HCT116 (cell line): ENCODE results near the gene LIPI. TPM values are rescaled to one million over a fixed set of nuclear protein-coding genes. Genes with fewer than 3 reads are reported as not detected.

Experiments
- ATAC-seq: fragments of 200-7000 bp; cut with Tn5 transposase; 2 replicates; pipeline ENCODE4 v1.9.1; 2020; ENCODE audit warnings: mild to moderate bottlenecking, moderate library complexity
- BruUV-seq: library from RNA; stranded (reverse); fragments of 400-500 nt; replicated peaks from 2 replicates; lab custom pipeline; 2021; lab: Mats Ljungman, UMichigan
- CTCF ChIA-PET: fragments of 300-600 bp; sonication (Branson Sonifier 250); formaldehyde crosslinking; loops from one replicate; lab custom pipeline; 2021; ENCODE audit warnings: antibody characterized with exemption; lab: Charles Lee
- POLR2A ChIA-PET: fragments of 300-600, 350-600 bp; sonication (Branson Sonifier 250); formaldehyde crosslinking; loops from one replicate; lab custom pipeline; 2021; ENCODE audit warnings: antibody characterized with exemption; lab: Charles Lee
- RAD21 ChIA-PET, 2 experiments: fragments of 300-600 bp; sonication (Branson Sonifier 250); formaldehyde crosslinking; loops; one replicate each; lab custom pipeline; 2023; ENCODE audit warnings: low total read pairs in 2 of 2; ENCODE audit not compliant: uncharacterized antibody in 2 of 2, unreplicated experiment in 2 of 2, low non-redundant PET in 1 of 2; lab: Charles Lee
- DNase-seq: peaks from one replicate; pipeline ENCODE4 v3.0.0-alpha.2; 2010; ENCODE audit warnings: low read depth, low spot score
- H2AFZ ChIP-seq: fragments of 200-600 bp; shearing (Covaris generic), sonication (generic); 2 replicates; pipeline ENCODE4 v1.6.1; 2017; ENCODE audit warnings: low read depth, mixed run types, mixed read lengths, antibody characterized with exemption, low read length; ENCODE audit not compliant: poor library complexity, severe bottlenecking
- H3K27ac ChIP-seq: 2 replicates; pipeline ENCODE4 v1.5.1; 2012; ENCODE audit warnings: low read depth, low read length
- H3K27me3 ChIP-seq: fragments of 200-600 bp; sonication (generic); 2 replicates; pipeline ENCODE4 v1.6.1; 2016; ENCODE audit warnings: mixed run types, low read length, mixed read lengths; ENCODE audit not compliant: insufficient read depth
- H3K36me3 ChIP-seq, 2 experiments: fragments of 200-500 bp in 1 of 2; fragments of 200-600 bp in 1 of 2; sonication (Bioruptor generic) in 1 of 2; sonication (generic) in 1 of 2; 2 replicates each; pipeline versions ENCODE4 v1.5.1 to v1.6.1; 2014 to 2016; ENCODE audit warnings: low read length in 2 of 2, inconsistent platforms in 1 of 2, mixed read lengths in 1 of 2, mixed run types in 1 of 2; ENCODE audit not compliant: insufficient read depth in 2 of 2, control insufficient read depth in 1 of 2
- H3K4me1 ChIP-seq, 2 experiments: fragments of 200-600 bp in 1 of 2; sonication (generic) in 1 of 2; 2 replicates each; pipeline versions ENCODE4 v1.5.1 to v1.6.1; 2012 to 2017; ENCODE audit warnings: low read length in 2 of 2, inconsistent platforms in 1 of 2, mild to moderate bottlenecking in 1 of 2, mixed read lengths in 1 of 2, mixed run types in 1 of 2, moderate library complexity in 1 of 2; ENCODE audit not compliant: insufficient read depth in 2 of 2, control insufficient read depth in 1 of 2
- H3K4me2 ChIP-seq: fragments of 200-600 bp; sonication (generic); 2 replicates; pipeline ENCODE4 v1.6.1; 2017; ENCODE audit warnings: mixed run types, low read length, mixed read lengths
- H3K4me3 ChIP-seq, 2 experiments: fragments of 200-600 bp in 1 of 2; sonication (generic) in 1 of 2; replicated peaks in 1 of 2; 2 replicates each; pipeline ENCODE4 v1.5.1; 2011 to 2016; ENCODE audit warnings: low read length in 2 of 2, control low read depth in 1 of 2, low read depth in 1 of 2, mild to moderate bottlenecking in 1 of 2, mixed read lengths in 1 of 2, mixed run types in 1 of 2
- H3K79me2 ChIP-seq: fragments of 200-600 bp; sonication (generic); 2 replicates; pipeline ENCODE4 v1.6.1; 2017; ENCODE audit warnings: mild to moderate bottlenecking, mixed run types, low read length, moderate library complexity, mixed read lengths; ENCODE audit not compliant: insufficient read depth
- H3K9ac ChIP-seq: fragments of 200-600 bp; sonication (generic); 2 replicates; pipeline ENCODE4 v1.6.1; 2016; ENCODE audit warnings: low read length, mixed read lengths
- H3K9me2 ChIP-seq: fragments of 200-600 bp; sonication (generic), shearing (Covaris generic); 2 replicates; pipeline ENCODE4 v1.6.1; 2017; ENCODE audit warnings: mixed run types, mild to moderate bottlenecking, moderate library complexity; ENCODE audit not compliant: insufficient read depth
- H3K9me3 ChIP-seq, 2 experiments: fragments of 200-500 bp in 1 of 2; fragments of 200-600 bp in 1 of 2; sonication (Bioruptor generic) in 1 of 2; sonication (generic) in 1 of 2; 2 replicates each; pipeline ENCODE4 v1.6.1; 2014 to 2017; ENCODE audit warnings: low read length in 2 of 2, mixed read lengths in 2 of 2, inconsistent platforms in 1 of 2, low read depth in 1 of 2, mild to moderate bottlenecking in 1 of 2, mixed run types in 1 of 2, moderate library complexity in 1 of 2; ENCODE audit not compliant: control insufficient read depth in 1 of 2, insufficient read depth in 1 of 2
- H4K20me1 ChIP-seq: fragments of 200-600 bp; sonication (generic), shearing (Covaris generic); 2 replicates; pipeline ENCODE4 v1.6.1; 2017; ENCODE audit warnings: mixed run types, mild to moderate bottlenecking, moderate library complexity; ENCODE audit not compliant: insufficient read depth
- CBX3 ChIP-seq: IDR thresholded peaks from 2 replicates; pipeline ENCODE4 v1.6.1; 2012; ENCODE audit warnings: low read depth
- ELF1 ChIP-seq: IDR thresholded peaks from 2 replicates; pipeline ENCODE4 v1.6.1; 2012; ENCODE audit warnings: low read depth, borderline replicate concordance
- EZH2 ChIP-seq: fragments of 200-600 bp; sonication (generic); IDR thresholded peaks from 2 replicates; pipeline ENCODE4 v1.6.1; 2017; ENCODE audit warnings: antibody characterized with exemption, mixed run types
- EZH2phosphoT487 ChIP-seq: fragments of 200-600 bp; IDR thresholded peaks from 2 replicates; pipeline ENCODE4 v1.6.1; 2018; ENCODE audit warnings: antibody characterized with exemption, borderline replicate concordance
- POLR2AphosphoS5 ChIP-seq: IDR thresholded peaks from 2 replicates; pipeline ENCODE4 v1.6.1; 2011; ENCODE audit warnings: mild to moderate bottlenecking, low read depth, low read length, moderate library complexity
- RAD21 ChIP-seq: IDR thresholded peaks from 2 replicates; pipeline ENCODE4 v1.6.1; 2012; ENCODE audit warnings: low read depth, mild to moderate bottlenecking
- SP1 ChIP-seq: IDR thresholded peaks from 2 replicates; pipeline ENCODE4 v1.6.1; 2012; ENCODE audit warnings: low read depth
- SRF ChIP-seq: IDR thresholded peaks from 2 replicates; pipeline ENCODE4 v1.6.1; 2012; ENCODE audit warnings: low read depth
- TCF7L2 ChIP-seq: IDR thresholded peaks from 2 replicates; pipeline ENCODE4 v1.7.0; 2011; ENCODE audit warnings: borderline replicate concordance, inconsistent platforms; ENCODE audit not compliant: insufficient read depth, insufficient read length; ENCODE audit errors: extremely low read depth
- ZFX ChIP-seq: fragments of 450-650 bp; IDR thresholded peaks from 2 replicates; pipeline ENCODE4 v1.6.1; 2017
- intact Hi-C: fragments of 100-400 bp; cut with micrococcal nuclease; formaldehyde crosslinking; loops from 2 replicates; pipeline ENCODE4 v1.10.0; 2022
- total RNA-seq: library from RNA; stranded (reverse); gene quantifications from one replicate; pipeline ENCODE4 v1.2.1, GENCODE V29; 2021; ENCODE audit not compliant: unreplicated experiment
- TF ChIP-seq, protein P1 (sequence below): IDR thresholded peaks from 2 replicates; pipeline ENCODE4 v1.6.1; 2011; ENCODE audit warnings: mild to moderate bottlenecking, low read length, moderate library complexity; ENCODE audit not compliant: insufficient replicate concordance; ENCODE audit errors: extremely low read depth
- TF ChIP-seq, protein P2 (sequence below), 3 experiments: fragments of 200-600 bp in 1 of 3; sonication (generic) in 1 of 3; IDR thresholded peaks in 2 of 3; conservative IDR thresholded peaks in 1 of 3; 2 replicates each; pipeline ENCODE4 v1.5.1; 2012 to 2017; ENCODE audit warnings: low read depth in 2 of 3, low read length in 2 of 3, antibody characterized with exemption in 1 of 3, borderline replicate concordance in 1 of 3, control low read depth in 1 of 3, mild to moderate bottlenecking in 1 of 3, mixed read lengths in 1 of 3, mixed run types in 1 of 3, moderate library complexity in 1 of 3; ENCODE audit not compliant: insufficient read depth in 1 of 3
- TF ChIP-seq, protein P3 (sequence below): IDR thresholded peaks from 2 replicates; pipeline ENCODE4 v1.6.1; 2012; ENCODE audit warnings: low read depth

Gene LIPI
- total RNA-seq, 1 experiment from 2014 or later = not detected

DNA sequence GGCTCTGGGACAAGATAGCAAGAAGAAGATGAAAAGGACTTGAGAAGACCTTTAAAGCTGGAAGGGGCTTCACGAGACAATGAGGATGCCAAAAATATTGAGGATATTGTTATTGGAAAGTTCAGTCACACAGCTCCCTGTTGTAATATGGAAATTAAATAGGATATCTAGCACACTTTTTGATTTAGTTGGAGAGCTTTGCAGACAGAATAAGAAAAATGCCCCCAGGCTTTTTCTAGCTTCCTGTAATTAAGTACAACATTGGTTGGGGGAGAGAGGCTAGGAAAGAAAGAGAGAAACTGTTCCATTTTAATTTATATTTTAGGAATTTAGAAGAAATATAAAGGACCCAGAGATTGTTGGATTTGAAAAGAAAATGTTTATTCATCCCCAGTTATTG is 32.7 kb upstream of the LIPI start:
- CTCF ChIA-PET = no interaction called here
- DNase-seq (no peak), ATAC-seq (no peak)
- POLR2A ChIA-PET = no interaction called here
- RAD21 ChIA-PET = no interaction called here
- intact Hi-C loops = no loop called here
- H3K9me3 ChIP-seq = peaks cover 0 to 21% of the 10 kb centered on the region in 2 experiments; a peak in 2 of 4 replicates
- no peak overlapping the region for H3K4me3 ChIP-seq
- no peaks in the 10 kb centered on the region for H3K36me3 ChIP-seq
- no peak overlapping the region for H2AFZ ChIP-seq
- H3K4me2 ChIP-seq = no peak overlapping the region
- BruUV-seq = no TSS peak
- no peaks in the 10 kb centered on the region for H3K79me2 ChIP-seq
- no peaks in the 10 kb centered on the region for H3K27me3 ChIP-seq
- H3K27ac ChIP-seq = no peak overlapping the region
- H3K9me2 ChIP-seq = no peaks in the 10 kb centered on the region
- no peak overlapping the region for H3K9ac ChIP-seq
- no peaks in the 10 kb centered on the region for H3K4me1 ChIP-seq
- no peaks in the 10 kb centered on the region for H4K20me1 ChIP-seq
- TF ChIP-seq ELF1 (no peak), TCF7L2 (no peak), POLR2AphosphoS5 (no peak), RAD21 (no peak), SP1 (no peak), CBX3 (no peak), EZH2 (no peak), ZFX (no peak), EZH2phosphoT487 (no peak), SRF (no peak)
- TF ChIP-seq, protein P1, sequence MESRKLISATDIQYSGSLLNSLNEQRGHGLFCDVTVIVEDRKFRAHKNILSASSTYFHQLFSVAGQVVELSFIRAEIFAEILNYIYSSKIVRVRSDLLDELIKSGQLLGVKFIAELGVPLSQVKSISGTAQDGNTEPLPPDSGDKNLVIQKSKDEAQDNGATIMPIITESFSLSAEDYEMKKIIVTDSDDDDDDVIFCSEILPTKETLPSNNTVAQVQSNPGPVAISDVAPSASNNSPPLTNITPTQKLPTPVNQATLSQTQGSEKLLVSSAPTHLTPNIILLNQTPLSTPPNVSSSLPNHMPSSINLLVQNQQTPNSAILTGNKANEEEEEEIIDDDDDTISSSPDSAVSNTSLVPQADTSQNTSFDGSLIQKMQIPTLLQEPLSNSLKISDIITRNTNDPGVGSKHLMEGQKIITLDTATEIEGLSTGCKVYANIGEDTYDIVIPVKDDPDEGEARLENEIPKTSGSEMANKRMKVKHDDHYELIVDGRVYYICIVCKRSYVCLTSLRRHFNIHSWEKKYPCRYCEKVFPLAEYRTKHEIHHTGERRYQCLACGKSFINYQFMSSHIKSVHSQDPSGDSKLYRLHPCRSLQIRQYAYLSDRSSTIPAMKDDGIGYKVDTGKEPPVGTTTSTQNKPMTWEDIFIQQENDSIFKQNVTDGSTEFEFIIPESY = no peak
- TF ChIP-seq, protein P2, sequence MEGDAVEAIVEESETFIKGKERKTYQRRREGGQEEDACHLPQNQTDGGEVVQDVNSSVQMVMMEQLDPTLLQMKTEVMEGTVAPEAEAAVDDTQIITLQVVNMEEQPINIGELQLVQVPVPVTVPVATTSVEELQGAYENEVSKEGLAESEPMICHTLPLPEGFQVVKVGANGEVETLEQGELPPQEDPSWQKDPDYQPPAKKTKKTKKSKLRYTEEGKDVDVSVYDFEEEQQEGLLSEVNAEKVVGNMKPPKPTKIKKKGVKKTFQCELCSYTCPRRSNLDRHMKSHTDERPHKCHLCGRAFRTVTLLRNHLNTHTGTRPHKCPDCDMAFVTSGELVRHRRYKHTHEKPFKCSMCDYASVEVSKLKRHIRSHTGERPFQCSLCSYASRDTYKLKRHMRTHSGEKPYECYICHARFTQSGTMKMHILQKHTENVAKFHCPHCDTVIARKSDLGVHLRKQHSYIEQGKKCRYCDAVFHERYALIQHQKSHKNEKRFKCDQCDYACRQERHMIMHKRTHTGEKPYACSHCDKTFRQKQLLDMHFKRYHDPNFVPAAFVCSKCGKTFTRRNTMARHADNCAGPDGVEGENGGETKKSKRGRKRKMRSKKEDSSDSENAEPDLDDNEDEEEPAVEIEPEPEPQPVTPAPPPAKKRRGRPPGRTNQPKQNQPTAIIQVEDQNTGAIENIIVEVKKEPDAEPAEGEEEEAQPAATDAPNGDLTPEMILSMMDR (IDR thresholded peaks at IDR 0.05 in 2 of 3, conservative IDR thresholded peaks at IDR 0.05 in 1 of 3; ENCODE audit: borderline replicate concordance in 1 of 3, insufficient read depth in 1 of 3, low read depth in 2 of 3, low read length in 2 of 3) = no peak
- TF ChIP-seq, protein P3, sequence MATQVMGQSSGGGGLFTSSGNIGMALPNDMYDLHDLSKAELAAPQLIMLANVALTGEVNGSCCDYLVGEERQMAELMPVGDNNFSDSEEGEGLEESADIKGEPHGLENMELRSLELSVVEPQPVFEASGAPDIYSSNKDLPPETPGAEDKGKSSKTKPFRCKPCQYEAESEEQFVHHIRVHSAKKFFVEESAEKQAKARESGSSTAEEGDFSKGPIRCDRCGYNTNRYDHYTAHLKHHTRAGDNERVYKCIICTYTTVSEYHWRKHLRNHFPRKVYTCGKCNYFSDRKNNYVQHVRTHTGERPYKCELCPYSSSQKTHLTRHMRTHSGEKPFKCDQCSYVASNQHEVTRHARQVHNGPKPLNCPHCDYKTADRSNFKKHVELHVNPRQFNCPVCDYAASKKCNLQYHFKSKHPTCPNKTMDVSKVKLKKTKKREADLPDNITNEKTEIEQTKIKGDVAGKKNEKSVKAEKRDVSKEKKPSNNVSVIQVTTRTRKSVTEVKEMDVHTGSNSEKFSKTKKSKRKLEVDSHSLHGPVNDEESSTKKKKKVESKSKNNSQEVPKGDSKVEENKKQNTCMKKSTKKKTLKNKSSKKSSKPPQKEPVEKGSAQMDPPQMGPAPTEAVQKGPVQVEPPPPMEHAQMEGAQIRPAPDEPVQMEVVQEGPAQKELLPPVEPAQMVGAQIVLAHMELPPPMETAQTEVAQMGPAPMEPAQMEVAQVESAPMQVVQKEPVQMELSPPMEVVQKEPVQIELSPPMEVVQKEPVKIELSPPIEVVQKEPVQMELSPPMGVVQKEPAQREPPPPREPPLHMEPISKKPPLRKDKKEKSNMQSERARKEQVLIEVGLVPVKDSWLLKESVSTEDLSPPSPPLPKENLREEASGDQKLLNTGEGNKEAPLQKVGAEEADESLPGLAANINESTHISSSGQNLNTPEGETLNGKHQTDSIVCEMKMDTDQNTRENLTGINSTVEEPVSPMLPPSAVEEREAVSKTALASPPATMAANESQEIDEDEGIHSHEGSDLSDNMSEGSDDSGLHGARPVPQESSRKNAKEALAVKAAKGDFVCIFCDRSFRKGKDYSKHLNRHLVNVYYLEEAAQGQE = no peak
